Stomach smooth muscle (tissue), 2 donors: ENCODE results near the gene CDK14.
"Not testable (repeated sequence)": the region's sequence is repeated elsewhere in the genome, so short reads cannot be mapped to it uniquely, and the experiment has no call there.

Source experiments
- H3K27ac ChIP-seq: one replicate; pipeline ENCODE4 v1.7.0; 2013; ENCODE audit warnings: mild to moderate bottlenecking, low read length, inconsistent platforms
- H3K27me3 ChIP-seq, 2 donors: one replicate each; pipeline ENCODE4 v1.7.0; 2013; ENCODE audit warnings: low read length in 2 of 2; ENCODE audit not compliant: insufficient read depth in 2 of 2, control insufficient read depth in 1 of 2
- H3K36me3 ChIP-seq, 2 donors: one replicate each; pipeline ENCODE4 v1.7.0; 2013; ENCODE audit warnings: low read length in 2 of 2; ENCODE audit not compliant: control insufficient read depth in 2 of 2, insufficient read depth in 2 of 2
- H3K4me1 ChIP-seq: one replicate; pipeline ENCODE4 v1.7.0; 2013; ENCODE audit warnings: low read length; ENCODE audit not compliant: control insufficient read depth, insufficient read depth
- H3K4me3 ChIP-seq, 2 donors: one replicate each; pipeline ENCODE4 v1.7.0; 2013; ENCODE audit warnings: low read length in 2 of 2
- H3K9ac ChIP-seq, 2 donors: one replicate each; pipeline ENCODE4 v1.7.0; 2013; ENCODE audit warnings: low read length in 2 of 2, mild to moderate bottlenecking in 1 of 2
- H3K9me3 ChIP-seq, 2 donors: one replicate each; pipeline ENCODE4 v1.7.0; 2013; ENCODE audit warnings: low read length in 2 of 2; ENCODE audit not compliant: control insufficient read depth in 2 of 2
- donor health status: healthy.
- donor health status: Pancreatic carcinoma.

CDK14 gene

DNA sequence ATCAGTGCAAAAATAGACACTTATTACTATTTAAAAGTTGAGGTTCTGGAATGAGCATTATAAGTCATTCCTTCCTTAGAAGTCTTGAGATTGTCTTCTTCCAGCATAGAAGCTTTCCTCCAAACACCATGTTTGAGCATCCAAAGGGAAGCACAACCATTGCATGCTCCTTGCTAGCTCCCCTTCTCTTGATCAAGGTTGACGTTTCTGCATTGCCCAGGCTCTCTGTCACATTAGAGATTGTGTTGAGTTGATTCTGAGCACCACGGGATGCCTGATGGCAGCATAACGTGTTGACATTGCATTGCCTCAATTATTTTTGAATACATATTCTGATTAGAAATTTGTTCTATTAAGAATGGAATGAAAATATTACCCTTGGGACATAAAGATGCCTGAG, 322.2 kb downstream of the CDK14 start:
- no peak overlapping the region for H3K9ac ChIP-seq
- H3K36me3 ChIP-seq, result no peaks in the 10 kb centered on the region
- no peak overlapping the region for H3K4me3 ChIP-seq
- H3K27me3 ChIP-seq, result no peaks in the 10 kb centered on the region
- H3K4me1 ChIP-seq, result no peaks in the 10 kb centered on the region
- no peak overlapping the region for H3K27ac ChIP-seq
- H3K9me3 ChIP-seq, result no peaks in the 10 kb centered on the region

GRCh38 chr7:90919816-90920215, 323.7 kb downstream of the CDK14 start:
- Histone ChIP-seq H3K9ac (no peak overlapping the region), H3K9me3 (no peaks in the 10 kb centered on the region), H3K4me3 (no peak overlapping the region), H3K36me3 (no peaks in the 10 kb centered on the region), H3K27ac (no peak overlapping the region), H3K27me3 (no peaks in the 10 kb centered on the region), H3K4me1 (no peaks in the 10 kb centered on the region)

- Histone ChIP-seq H3K36me3 (no peaks in the 10 kb centered on the region), H3K9me3 (no peaks in the 10 kb centered on the region), H3K27me3 (no peaks in the 10 kb centered on the region), H3K27ac (no peak overlapping the region), H3K4me1 (no peaks in the 10 kb centered on the region), H3K4me3 (no peak overlapping the region), H3K9ac (no peak overlapping the region)
Measured at GRCh38 chr7:90920336-90920735, 324.2 kb downstream of the CDK14 start.

- Histone ChIP-seq H3K4me3 (no peak overlapping the region), H3K27me3 (no peaks in the 10 kb centered on the region), H3K4me1 (no peaks in the 10 kb centered on the region), H3K9ac (no peak overlapping the region), H3K9me3 (no peaks in the 10 kb centered on the region), H3K27ac (no peak overlapping the region), H3K36me3 (no peaks in the 10 kb centered on the region)
Measured at GRCh38 chr7:90923541-90923997, 327.4 kb downstream of the CDK14 start.

- H3K27me3 ChIP-seq, H3K27ac ChIP-seq, H3K36me3 ChIP-seq, H3K9me3 ChIP-seq, H3K4me1 ChIP-seq, H3K4me3 ChIP-seq, H3K9ac ChIP-seq: not testable (repeated sequence)
Measured at GRCh38 chr7:90928700-90929424, 332.7 kb downstream of the CDK14 start.

- Histone ChIP-seq H3K4me1 (no peaks in the 10 kb centered on the region), H3K27ac (no peak overlapping the region), H3K9ac (no peak overlapping the region), H3K27me3 (no peaks in the 10 kb centered on the region), H3K36me3 (no peaks in the 10 kb centered on the region), H3K9me3 (peaks cover 0 to 3% of the 10 kb centered on the region in 2 donors), H3K4me3 (no peak overlapping the region)
Measured at GRCh38 chr7:90931986-90932916, 336.1 kb downstream of the CDK14 start.

GRCh38 chr7:90933041-90933440, 336.9 kb downstream of the CDK14 start:
- no peak overlapping the region for H3K4me3 ChIP-seq
- H3K27ac ChIP-seq, result no peak overlapping the region
- no peak overlapping the region for H3K9ac ChIP-seq
- no peaks in the 10 kb centered on the region for H3K4me1 ChIP-seq
- H3K9me3 ChIP-seq, result peaks cover 0 to 3% of the 10 kb centered on the region in 2 donors
- no peaks in the 10 kb centered on the region for H3K27me3 ChIP-seq
- H3K36me3 ChIP-seq, result no peaks in the 10 kb centered on the region

DNA sequence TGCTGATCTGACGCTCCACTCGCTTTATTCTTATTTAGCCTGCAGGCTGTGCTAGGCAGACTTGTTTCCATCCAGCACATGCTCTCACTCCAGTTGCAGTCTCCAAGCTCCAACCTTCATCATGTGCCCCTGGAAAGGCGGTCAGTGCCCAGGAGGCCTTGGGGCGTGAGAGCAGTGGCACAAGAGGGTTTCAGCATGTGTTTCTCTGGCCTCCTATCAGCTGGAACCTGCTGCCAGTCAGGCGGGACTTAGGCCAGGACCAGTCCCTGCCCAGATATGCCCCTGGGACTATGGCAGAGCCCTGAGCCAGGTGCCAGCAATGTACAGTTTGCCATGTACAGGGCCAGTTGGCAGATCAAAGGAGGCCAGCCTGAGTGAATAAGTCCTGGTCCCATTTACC, 337.9 kb downstream of the CDK14 start:
- H3K27me3 ChIP-seq, result no peaks in the 10 kb centered on the region
- H3K9me3 ChIP-seq, result peaks cover 0 to 3% of the 10 kb centered on the region in 2 donors
- no peak overlapping the region for H3K4me3 ChIP-seq
- H3K4me1 ChIP-seq, result no peaks in the 10 kb centered on the region
- no peak overlapping the region for H3K27ac ChIP-seq
- no peaks in the 10 kb centered on the region for H3K36me3 ChIP-seq
- H3K9ac ChIP-seq, result no peak overlapping the region

DNA sequence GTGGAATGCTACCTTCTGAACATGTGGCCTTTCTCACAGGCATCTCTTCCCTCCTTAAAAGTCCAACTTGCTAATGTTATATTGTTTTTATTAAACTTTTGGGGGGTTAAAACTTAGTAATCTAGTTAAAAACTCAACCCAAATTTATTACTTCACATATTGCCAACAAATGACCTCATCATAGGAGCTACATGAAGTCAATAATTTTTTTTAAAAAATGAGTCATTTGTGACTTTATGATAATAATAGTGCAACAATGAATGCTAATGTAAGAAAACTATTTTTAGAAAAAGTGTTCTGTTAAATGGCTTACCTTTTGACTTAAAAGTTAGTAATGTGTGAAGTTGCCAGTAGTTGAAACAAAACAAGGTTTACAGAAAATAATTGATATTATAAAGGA, 342.2 kb downstream of the CDK14 start:
- no peaks in the 10 kb centered on the region for H3K36me3 ChIP-seq
- H3K27ac ChIP-seq, result no peak overlapping the region
- no peaks in the 10 kb centered on the region for H3K4me1 ChIP-seq
- no peak overlapping the region for H3K9ac ChIP-seq
- H3K4me3 ChIP-seq, result no peak overlapping the region
- no peaks in the 10 kb centered on the region for H3K27me3 ChIP-seq
- H3K9me3 ChIP-seq, result peaks cover 0 to 3% of the 10 kb centered on the region in 2 donors

- Histone ChIP-seq H3K27me3 (no peaks in the 10 kb centered on the region), H3K36me3 (no peaks in the 10 kb centered on the region), H3K27ac (no peak overlapping the region), H3K4me1 (no peaks in the 10 kb centered on the region), H3K9me3 (peaks cover 0 to 3% of the 10 kb centered on the region in 2 donors), H3K4me3 (no peak overlapping the region), H3K9ac (no peak overlapping the region)
Measured at GRCh38 chr7:90939666-90940065, 343.5 kb downstream of the CDK14 start.

- Histone ChIP-seq H3K4me1 (no peaks in the 10 kb centered on the region), H3K4me3 (no peak overlapping the region), H3K27me3 (no peaks in the 10 kb centered on the region), H3K27ac (no peak overlapping the region), H3K36me3 (no peaks in the 10 kb centered on the region), H3K9ac (no peak overlapping the region), H3K9me3 (no peaks in the 10 kb centered on the region)
Measured at GRCh38 chr7:90944021-90944420, 347.9 kb downstream of the CDK14 start.
